Rectal smooth muscle tissue (tissue), 1 donor: ENCODE results near the gene PRKCSH.
"Not testable (repeated sequence)": the region's sequence is repeated elsewhere in the genome, so short reads cannot be mapped to it uniquely, and the experiment has no call there.

Experiments
- H3K27ac ChIP-seq: one replicate; pipeline ENCODE4 v1.7.0; 2013; ENCODE audit warnings: low read depth, low read length, inconsistent platforms
- H3K27me3 ChIP-seq: one replicate; pipeline ENCODE4 v1.7.0; 2013; ENCODE audit warnings: low read length; ENCODE audit not compliant: control insufficient read depth, insufficient read depth
- H3K36me3 ChIP-seq: one replicate; pipeline ENCODE4 v1.7.0; 2013; ENCODE audit warnings: low read length; ENCODE audit not compliant: control insufficient read depth, insufficient read depth
- H3K4me1 ChIP-seq: one replicate; pipeline ENCODE4 v1.7.0; 2013; ENCODE audit warnings: low read length; ENCODE audit not compliant: control insufficient read depth, insufficient read depth
- H3K4me3 ChIP-seq: one replicate; pipeline ENCODE4 v1.7.0; 2013; ENCODE audit warnings: low read length
- H3K9ac ChIP-seq: one replicate; pipeline ENCODE4 v1.7.0; 2013; ENCODE audit warnings: low read length

PRKCSH gene

DNA sequence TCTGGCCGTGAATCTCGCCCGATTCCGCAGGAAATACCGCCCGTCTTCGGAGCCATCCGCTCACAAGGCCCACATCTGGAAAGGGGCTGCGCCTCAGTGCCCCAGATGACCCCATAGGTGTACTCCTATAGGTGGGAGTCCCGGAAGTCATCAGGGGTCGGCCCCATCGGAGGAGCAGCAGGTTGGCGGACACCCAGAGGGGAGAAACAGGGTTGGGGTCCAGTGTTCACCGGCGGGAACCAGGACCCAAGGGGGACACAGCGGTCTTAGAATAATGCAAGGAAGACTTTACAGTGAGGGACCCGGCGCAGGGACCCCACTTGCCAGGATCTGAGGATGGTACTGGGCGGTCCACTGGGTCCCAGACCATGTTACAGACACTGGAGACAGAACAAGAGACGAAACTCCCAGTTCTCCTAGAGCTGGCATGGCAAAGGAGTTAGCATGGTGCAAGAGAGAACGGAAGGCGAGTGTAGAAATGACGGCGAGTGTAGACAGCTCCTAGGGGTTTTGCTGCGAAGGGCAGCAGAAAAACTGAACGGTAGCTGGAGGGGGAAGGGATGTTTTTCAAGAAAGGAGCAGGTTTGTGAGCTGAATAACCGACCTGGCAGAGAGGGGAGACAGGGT, 12.2 kb upstream of the PRKCSH start:
- no peaks in the 10 kb centered on the region for H3K36me3 ChIP-seq
- no peak overlapping the region for H3K4me3 ChIP-seq
- H3K9ac ChIP-seq, result no peak overlapping the region
- no peak overlapping the region for H3K27ac ChIP-seq
- H3K4me1 ChIP-seq, result no peaks in the 10 kb centered on the region
- H3K27me3 ChIP-seq, result peaks cover 40% of the 10 kb centered on the region

DNA sequence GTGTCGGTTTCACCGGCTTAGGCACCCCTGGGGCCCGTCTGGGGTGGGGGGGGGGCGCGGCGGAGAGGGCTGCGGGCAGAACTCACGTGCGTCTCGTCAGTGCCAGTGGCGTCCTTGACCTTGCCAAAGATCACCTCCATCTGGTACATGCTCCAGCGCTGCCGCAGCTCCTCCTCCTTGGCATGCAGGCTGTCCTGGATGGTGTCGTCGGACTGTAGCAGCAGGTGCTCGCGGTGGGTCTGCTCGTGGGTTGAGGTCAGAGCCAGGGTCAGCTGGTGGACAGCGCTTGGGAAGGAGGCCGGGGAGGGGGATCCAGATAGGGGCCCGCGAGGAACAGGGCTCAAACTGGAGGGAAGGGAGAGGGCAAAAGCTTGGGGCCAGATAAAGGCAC, 11.6 kb upstream of the PRKCSH start:
- Histone ChIP-seq H3K4me1 (no peaks in the 10 kb centered on the region), H3K9ac (no peak overlapping the region), H3K27ac (no peak overlapping the region), H3K4me3 (no peak overlapping the region), H3K36me3 (no peaks in the 10 kb centered on the region), H3K27me3 (peaks cover 36% of the 10 kb centered on the region)

DNA sequence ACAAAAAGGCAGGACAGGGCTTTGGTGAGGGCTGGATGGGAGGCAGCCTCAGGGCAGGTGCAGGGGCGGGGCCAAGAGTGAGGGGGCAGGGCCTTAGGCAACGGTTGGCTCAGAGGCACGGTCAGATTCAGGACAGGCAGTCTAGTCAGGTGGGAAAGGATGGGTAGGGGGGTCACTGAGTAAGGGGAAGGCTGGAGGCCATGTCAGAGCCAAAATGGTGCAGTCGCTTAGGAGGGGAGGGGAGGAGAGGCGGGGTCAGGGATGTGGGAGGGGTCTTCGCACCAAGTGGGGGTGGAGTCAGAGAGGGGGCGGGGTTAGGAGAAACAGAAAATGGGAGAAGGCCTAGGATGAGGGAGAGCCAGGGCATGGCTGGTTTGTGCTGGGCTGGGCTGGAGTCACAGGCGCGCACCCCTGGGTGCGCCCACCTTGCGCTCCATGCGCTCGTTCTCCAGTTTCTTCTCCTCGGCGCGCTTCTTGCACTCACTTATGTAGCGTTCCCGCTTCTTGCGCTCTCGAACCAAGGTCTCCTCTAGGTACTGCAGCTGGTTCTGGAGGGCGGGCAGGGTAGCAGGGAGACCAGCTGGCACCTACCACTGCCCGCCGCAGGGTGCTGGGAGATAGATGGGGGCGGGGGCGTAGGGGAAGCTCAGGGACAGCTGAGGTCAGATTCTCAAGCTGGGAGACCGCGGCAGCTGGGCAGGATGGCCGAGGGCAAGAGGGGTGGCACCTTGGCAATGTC, 9.5 kb upstream of the PRKCSH start:
- H3K9ac ChIP-seq, result no peak overlapping the region
- no peak overlapping the region for H3K27ac ChIP-seq
- H3K27me3 ChIP-seq, result peaks cover 24% of the 10 kb centered on the region
- H3K4me1 ChIP-seq, result no peaks in the 10 kb centered on the region
- no peaks in the 10 kb centered on the region for H3K36me3 ChIP-seq
- no peak overlapping the region for H3K4me3 ChIP-seq

DNA sequence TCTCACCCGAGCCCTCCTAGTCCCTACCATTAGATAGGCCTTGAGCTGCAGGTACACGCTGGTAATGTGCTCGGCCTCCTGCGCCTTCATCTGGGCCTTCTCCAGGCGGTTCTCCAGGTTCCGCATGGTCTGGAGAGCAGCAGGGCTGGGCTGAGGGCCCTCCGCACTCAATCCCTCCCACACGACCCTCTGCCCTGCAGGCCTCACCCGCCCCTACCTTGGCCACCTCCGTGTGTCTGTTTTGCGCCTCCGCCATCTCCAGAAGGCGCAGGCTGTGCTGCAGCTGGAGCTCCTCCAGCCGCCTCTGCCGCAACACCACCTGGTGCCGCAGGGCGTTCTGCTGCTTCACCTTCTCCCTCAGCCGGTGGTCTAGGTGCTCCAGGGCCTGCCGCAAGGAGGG, 8.8 kb upstream of the PRKCSH start:
- H3K27me3 ChIP-seq, result peaks cover 17% of the 10 kb centered on the region
- H3K4me3 ChIP-seq, result no peak overlapping the region
- no peak overlapping the region for H3K9ac ChIP-seq
- H3K27ac ChIP-seq, result no peak overlapping the region
- H3K4me1 ChIP-seq, result no peaks in the 10 kb centered on the region
- H3K36me3 ChIP-seq, result no peaks in the 10 kb centered on the region

DNA sequence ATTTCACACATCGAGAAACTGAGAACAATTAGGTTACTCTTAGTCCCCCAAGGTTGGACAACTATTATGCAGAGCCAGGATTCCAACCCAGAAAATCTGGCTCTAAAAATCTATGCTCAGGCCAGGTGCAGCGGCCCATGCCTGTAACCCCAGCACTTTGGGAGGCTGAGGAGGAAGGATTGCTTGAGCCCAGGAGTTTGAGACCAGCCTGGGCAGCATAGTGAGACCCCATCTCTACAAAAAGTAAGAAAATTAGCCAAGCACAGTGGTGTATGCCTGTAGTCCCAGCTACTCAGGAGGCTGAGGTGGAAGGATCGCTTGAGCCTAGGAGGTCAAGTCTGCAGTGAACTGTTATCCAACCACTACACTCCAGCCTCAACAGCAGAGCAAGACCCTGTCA, 1.9 kb upstream of the PRKCSH start:
- H3K36me3 ChIP-seq, H3K27me3 ChIP-seq, H3K4me3 ChIP-seq, H3K9ac ChIP-seq, H3K27ac ChIP-seq: not testable (repeated sequence)
- H3K4me1 ChIP-seq, result peaks cover 10% of the 10 kb centered on the region

DNA sequence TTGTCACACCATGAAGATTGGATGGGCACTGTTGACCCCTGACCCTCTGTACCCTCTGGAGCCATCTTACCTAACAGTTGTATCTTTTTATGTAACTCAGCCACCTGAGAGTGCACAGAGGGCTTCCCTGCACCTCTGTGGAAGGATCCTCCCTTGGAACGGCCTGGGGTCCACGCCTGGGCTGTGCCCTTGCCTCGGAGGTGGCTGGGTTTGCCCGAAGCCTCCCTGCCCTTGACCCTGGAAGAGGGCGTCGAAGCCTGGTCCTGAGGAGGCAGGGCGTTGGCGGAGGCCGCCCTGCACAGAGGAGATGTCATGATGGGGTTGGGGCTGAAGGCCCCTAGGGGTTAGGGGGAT, 755 bp upstream of the PRKCSH start:
- Histone ChIP-seq H3K9ac (no peak overlapping the region), H3K27ac (peak overlapping the region; percentile 70), H3K27me3 (no peaks in the 10 kb centered on the region), H3K36me3 (peaks cover 9% of the 10 kb centered on the region), H3K4me3 (peak overlapping the region; percentile 45), H3K4me1 (peaks cover 10% of the 10 kb centered on the region)

DNA sequence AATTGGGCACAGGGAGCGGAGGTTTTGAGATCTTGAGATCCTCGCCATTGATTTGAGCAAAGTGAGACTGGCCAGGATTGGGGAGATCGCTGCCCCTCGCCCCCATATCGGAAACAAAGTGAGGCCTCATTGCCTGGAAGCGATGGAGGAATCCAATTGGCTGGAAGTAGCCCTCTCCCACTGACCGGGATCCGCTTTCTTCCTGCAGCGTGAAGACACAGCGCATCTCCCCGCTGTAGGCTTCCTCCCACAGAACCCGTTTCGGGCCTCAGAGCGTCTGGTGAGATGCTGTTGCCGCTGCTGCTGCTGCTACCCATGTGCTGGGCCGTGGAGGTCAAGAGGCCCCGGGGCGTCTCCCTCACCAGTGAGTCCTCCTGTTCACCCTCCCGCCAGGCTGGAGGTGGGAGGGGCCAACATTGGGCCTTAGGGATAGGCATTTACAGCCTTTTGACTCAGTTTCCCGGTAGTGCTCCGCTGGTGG, 438 bp downstream of the PRKCSH start:
- Histone ChIP-seq H3K27me3 (no peaks in the 10 kb centered on the region), H3K4me3 (peak overlapping the region; percentile 92), H3K27ac (peak overlapping the region; percentile 70), H3K4me1 (peaks cover 10% of the 10 kb centered on the region), H3K36me3 (peaks cover 10% of the 10 kb centered on the region), H3K9ac (peak overlapping the region; percentile 10)

DNA sequence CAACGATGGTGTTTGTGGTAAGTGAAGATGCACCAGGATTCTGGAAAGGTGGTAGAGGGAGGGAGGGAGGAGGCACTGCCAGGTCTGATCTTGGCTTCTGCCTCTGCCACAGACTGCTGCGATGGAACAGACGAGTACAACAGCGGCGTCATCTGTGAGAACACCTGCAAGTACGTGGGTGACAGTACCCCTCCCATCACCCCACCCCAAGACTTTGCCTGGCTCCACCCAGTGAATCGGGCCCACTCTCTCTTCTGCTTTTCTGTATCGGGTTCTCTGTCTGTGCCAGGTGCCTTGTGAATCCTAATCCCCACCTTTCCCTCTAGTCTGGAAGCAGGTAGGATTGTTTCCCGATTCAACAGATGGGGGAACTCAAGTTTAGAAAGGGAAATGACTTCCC, 2.5 kb downstream of the PRKCSH start:
- Histone ChIP-seq H3K9ac (no peak overlapping the region), H3K4me3 (no peak overlapping the region), H3K4me1 (peaks cover 10% of the 10 kb centered on the region), H3K27me3 (no peaks in the 10 kb centered on the region), H3K36me3 (peaks cover 15% of the 10 kb centered on the region), H3K27ac (no peak overlapping the region)

DNA sequence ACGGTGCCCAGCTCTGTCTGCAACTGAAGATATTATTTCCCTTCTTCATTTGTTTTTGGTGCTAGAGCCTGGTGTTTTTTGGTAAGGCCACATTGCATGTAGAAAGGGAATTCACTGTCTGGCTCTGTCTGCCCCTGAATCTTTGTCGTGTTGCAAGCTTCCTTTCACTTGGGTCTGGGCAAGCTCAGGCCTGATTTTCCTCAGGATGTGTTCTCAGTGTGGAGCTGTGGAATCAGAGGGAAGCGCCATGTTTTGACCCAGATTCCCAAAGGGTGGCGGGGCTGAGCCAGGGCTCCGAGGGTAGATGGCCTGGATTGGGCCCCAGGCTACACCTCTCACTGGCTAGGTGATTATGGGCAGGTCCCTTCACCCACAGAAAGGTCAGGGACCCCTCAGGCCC, 8.6 kb downstream of the PRKCSH start:
- H3K36me3 ChIP-seq, result peaks cover 22% of the 10 kb centered on the region
- no peaks in the 10 kb centered on the region for H3K4me1 ChIP-seq
- no peak overlapping the region for H3K27ac ChIP-seq
- H3K4me3 ChIP-seq, result no peak overlapping the region
- no peak overlapping the region for H3K9ac ChIP-seq
- no peaks in the 10 kb centered on the region for H3K27me3 ChIP-seq

DNA sequence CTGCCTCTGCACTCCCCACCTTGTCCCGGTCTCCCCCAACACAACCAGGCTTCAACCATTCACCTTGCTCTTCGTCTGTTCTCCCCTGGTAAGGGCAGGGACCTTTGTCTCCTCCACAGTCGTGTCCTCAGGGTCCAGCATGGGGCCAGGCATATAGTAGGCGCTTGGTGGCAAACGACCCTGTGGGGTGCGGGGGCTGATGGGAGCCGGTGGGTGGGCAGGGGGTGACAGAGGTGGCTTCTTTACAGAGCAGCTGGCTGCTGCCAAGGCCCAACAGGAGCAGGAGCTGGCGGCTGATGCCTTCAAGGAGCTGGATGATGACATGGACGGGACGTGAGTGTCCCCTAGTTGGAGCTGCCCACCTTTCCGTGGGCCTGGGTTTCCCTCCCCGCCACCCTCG, 9.7 kb downstream of the PRKCSH start:
- H3K36me3 ChIP-seq, result peaks cover 27% of the 10 kb centered on the region
- H3K4me3 ChIP-seq, result no peak overlapping the region
- no peaks in the 10 kb centered on the region for H3K27me3 ChIP-seq
- H3K27ac ChIP-seq, result no peak overlapping the region
- no peak overlapping the region for H3K9ac ChIP-seq
- H3K4me1 ChIP-seq, result no peaks in the 10 kb centered on the region

DNA sequence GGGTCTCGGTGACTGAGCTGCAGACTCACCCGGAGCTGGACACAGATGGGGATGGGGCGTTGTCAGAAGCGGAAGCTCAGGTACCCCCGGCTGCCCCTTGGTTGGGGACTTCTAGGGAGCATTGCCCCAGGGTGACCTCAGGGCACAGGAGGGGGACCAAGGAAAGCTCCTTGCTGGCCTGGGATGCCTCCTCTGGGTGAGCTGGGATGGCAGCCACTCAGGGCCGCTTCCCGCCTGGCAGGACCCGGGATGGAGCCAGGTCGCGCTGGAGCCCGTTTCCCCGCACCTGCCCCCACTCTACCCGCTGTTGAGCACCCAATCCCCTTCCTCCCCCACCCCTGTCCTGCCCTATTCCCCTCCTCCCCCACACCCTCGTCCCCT, 10.8 kb downstream of the PRKCSH start:
- Histone ChIP-seq H3K9ac (no peak overlapping the region), H3K4me1 (no peaks in the 10 kb centered on the region), H3K36me3 (peaks cover 22% of the 10 kb centered on the region)

DNA sequence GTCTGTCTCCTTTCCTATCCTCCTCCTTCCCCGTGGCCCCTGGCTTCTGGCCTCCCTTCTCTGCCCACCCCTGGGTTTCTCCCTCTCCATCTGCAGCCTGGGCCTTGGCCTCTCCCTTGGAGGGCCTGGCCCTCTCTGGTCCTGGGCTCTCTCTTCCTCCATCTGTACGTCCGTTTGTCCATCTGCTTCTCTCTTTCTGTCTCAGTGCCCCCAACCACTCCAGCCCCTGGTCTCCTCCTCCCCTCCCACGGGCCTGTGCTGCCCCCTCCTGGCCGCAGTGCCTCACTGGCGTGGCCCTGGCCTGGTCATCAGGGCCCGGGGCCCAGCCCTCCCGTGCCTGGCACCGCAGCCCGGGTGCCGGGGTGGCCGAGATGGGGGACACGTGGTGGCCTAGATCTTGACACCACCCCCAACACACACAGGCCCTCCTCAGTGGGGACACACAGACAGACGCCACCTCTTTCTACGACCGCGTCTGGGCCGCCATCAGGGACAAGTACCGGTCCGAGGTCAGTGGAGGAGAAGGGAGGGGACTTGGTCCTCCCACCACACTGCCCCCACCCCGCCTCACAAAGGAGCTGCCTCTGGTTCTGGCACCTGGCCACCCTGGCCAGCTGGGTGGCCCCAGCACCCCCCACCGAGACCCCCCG, 11.3 kb downstream of the PRKCSH start:
- Histone ChIP-seq H3K27me3 (no peaks in the 10 kb centered on the region), H3K4me1 (no peaks in the 10 kb centered on the region), H3K4me3 (no peak overlapping the region), H3K27ac (no peak overlapping the region), H3K9ac (no peak overlapping the region), H3K36me3 (peaks cover 21% of the 10 kb centered on the region)

More for the DNA sequence above, 10.8 kb downstream of the PRKCSH start:
- H3K27me3 ChIP-seq, result no peaks in the 10 kb centered on the region
- H3K4me3 ChIP-seq, result no peak overlapping the region
- no peak overlapping the region for H3K27ac ChIP-seq
